GM21528 (cell line): ENCODE measurements around the gene ATP8A2.
"Not testable (repeated sequence)": the region's sequence is repeated elsewhere in the genome, so short reads cannot be mapped to it uniquely, and the experiment has no call there.

Source experiments
- ATAC-seq: cut with Tn5 transposase; IDR thresholded peaks from one replicate; pipeline ENCODE4 v1.9.1; 2021; ENCODE audit warnings: mild to moderate bottlenecking, moderate library complexity; ENCODE audit not compliant: unreplicated experiment, low FRiP score

Gene ATP8A2

DNA sequence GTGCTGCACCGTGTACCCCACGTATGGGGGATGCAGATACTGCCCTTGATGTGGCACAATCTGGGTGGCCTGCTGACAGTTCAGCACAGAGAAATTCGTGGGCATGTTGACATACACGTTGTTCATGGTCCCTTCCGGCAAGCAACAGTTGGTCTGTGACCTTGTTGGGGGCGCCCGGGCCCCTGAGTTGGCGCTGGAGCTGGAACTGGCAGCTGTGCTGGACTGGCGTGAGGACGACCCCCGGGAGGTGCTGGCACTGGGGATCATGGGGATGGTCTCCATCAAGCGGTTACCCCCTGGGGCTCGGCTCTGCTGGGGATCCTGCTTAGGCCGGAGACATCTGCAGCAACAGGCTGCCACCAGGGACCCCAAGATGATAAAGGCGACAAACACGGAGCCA is 674.9 kb downstream of the ATP8A2 start:
- ATAC-seq: no peak

DNA sequence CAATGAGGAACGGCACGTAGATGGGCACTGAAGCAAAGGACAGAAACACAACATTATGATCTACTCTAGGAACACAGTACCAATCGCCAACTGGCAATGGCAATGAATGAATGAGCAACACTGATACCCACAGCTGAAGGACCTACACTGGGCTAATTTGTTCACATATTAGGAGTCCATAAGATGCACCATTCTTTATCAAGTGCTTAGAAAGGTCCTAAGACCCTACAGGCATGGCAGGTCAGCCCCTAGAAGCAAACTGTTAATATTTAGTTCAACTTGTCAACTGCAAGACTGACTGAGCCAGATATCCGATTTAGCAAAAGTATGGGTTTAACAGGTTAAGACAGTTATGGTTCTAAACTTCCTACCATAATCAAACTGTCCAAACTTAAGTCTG is 675.3 kb downstream of the ATP8A2 start:
- no peak for ATAC-seq

DNA sequence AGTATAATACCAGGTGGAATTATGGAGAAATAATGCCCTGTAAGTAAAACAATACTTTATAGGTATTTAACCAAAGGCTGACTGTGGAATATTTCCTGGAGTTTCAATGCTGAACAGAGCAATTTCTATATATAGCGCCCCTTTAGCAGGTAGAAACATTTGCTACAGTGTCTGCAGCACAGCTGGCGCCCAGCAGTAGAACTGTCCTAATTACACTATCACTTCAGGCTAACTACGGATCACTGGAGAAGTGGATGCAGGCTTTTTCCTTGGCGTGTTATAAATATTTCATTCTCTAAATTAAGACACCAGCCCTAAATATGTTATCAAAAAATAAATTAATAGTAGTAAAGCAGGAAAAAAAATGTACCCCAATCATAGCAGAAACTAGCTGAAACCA is 677.0 kb downstream of the ATP8A2 start:
- ATAC-seq: no peak

DNA sequence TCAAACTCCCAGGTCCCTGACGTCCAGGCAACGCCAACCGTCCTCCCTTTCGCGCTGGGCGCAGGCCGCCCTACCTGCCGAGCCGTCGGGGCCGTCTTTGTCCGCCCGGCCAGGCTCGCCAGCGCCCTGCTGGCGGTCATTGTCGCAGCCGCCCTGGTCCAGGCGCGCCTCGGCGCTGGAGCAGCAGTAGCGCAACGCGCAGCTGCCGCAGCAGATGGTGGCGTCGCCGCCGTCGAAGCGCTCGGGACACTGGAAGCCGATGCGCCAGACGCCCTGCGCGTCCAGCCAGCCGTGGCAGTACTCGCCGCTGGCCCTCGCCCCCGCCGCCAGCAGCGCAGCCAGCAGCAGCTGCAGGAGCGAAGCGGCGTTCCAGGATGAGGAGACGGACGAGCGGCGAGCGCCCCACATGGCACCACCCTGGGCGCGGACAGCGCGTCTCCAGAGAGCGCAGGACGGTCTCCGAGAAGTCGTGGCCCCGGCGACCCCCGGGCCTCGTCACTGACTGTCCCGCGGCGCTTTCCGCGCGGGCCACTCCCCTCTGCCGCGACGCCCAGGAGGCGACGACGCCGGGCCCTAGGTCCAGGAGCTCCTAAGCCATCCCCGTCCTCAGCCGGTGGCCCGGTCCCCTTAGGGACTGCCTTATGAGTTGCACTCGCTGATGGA is 678.9 kb downstream of the ATP8A2 start:
- no peak for ATAC-seq

DNA sequence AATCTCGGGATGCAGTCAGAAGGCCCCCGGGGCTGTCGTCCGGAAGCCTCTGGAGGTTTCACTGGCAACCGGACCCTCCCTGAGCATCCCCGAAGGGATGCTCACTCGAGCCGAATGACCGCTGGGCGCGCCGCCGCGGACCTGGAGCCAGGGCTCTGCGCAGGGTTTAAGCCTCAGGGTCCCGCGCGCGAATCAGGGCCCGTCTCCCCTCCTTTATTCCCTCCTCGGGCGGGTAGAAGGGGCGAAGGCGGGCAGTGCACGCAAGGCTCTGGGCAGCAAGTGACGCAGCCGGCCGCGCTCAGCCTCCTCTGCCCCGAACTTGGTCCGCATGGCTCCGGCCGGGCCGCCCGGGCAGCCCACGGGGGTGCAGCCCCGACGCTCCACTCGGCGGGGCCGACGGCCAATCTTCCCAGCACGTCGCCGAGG is 679.5 kb downstream of the ATP8A2 start:
- no peak for ATAC-seq

DNA sequence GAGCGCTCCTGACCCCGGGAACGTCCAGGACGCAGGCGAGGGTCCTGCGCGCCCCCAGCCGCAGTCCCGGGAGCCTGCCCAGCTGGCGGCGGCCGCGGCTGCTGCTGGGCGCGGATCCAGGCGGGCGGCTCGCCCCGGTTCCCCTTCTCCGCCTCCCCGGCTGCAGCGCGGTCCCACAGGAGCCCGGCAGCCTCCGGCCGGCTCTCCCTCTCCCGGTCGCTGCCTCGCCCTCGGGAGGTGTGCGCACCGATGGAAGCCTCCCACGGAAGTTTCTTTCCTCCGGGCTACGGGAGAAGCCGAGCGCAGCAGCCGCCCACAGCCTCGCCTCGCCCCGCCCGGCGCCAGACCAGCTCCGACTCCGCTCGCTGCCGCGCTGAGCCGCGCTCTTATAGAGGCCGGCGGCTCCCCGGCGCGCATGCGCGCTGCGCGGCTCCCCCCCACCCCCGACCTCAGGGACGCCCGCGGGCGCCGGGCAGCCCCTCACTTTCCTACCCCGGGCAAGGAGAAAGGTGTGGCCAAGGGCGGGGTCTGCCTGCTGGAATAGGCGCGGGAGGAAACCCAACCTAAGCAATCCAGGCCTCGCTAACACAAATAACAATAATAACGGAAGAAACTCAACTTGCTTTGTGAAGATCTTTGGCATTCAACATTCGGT is 680.0 kb downstream of the ATP8A2 start, which contains the start of gene SHISA2:
Gene SHISA2, minus strand, starts transcription at position 360 of the 655 bp plus-strand sequence. CDS start 1,041 bp downstream, outside the sequence.
- no peak for ATAC-seq

DNA sequence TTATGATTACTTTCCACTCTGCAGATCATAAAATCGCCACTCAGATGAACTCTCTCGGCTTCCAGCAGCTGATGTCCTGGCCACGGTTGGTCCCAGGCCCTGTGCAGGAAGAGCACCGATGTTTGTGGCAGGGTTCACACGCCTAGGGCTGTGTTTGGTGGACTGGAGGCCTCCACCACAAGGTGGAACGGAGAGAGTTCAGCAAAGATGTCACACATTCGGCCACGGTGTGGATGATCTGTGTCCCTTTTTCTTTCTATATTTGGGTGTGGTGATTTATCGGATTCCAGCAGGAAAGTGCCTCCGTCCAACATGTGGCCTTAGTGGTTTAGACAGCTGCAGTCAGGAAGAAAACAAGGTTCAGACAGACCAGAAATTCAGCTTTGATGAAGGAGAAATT is 680.6 kb downstream of the ATP8A2 start:
- ATAC-seq: no peak

DNA sequence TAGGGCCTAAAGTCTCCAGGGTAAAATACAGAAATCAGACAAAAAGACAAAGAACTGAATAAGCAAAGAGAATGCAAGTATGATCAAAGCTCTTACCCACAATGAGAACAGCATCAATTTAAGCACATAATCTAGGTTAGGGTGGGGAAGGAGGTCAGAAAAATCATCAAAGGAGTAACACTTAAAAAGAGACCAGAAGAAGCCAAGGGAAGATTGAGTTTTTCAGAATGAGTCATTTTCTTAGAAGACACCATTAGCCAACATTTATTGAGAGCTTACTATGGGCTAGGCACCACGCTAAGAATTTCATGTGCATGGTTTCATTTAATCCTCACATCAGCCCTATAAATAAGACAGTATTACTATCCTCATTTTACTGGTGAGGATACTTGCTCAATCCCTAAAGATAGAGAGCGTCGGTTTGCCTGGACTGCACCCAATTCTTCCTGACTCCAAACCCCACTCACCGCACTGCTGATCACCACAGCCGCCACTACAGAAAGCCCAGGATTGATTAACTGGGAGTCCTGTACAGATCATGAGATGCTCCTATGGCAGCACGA is 681.7 kb downstream of the ATP8A2 start:
- no peak for ATAC-seq

DNA sequence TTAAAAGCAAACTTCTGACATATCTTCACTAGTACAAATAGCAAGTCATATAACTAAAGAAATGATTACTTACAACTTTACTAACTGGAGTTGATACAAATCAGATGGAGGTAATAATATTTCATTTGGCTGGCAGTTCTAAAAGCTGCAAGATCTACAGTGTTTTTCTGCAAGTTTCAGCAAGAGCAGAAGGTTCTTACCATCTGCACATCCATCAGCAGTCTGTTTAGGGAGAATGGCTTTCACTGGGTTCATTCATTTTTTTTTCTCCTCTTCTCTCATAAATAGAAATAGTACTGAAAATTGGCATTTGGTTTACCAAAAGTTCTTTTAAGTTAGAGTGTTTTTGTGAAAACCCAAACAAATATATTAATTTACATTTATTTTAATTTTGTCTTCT is 683.1 kb downstream of the ATP8A2 start:
- ATAC-seq: no peak

DNA sequence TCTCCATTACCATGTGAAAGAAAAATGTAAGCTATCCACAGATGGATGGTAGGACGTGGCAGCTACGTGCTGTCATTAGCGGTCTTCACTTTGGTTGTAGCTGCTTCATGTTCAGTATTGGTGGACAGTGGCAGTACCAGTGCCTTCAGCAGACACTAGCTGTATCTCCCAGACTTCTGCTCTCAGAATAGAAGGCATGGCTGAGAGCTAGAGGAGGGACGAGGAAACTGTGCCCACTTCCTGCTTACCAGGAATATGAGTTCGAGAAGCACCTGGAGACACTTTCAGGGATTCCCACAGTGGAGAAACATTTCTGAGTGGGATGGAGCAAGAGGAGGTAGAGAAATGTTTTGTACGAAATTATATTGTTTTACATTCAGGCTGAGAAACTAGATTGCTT is 686.9 kb downstream of the ATP8A2 start:
- ATAC-seq: no peak

DNA sequence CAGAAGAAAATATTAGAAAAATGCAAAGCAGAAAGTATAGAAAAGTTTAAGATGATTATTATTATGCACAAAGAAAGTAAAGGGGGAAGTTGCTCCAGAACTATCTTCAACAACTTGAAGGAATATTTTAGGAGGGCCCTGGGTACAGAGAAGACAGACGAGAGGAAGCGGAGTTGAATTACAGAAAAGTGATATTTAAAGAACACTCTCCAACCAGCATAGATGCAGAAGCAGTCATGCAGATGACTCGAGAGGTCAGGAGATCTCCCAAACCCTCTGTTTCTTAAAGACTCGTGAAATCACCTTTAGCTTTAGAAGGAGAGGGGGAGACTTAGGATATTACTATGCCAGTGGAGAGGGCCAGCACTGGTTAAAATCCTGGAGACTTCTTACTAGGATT is 688.6 kb downstream of the ATP8A2 start:
- no peak for ATAC-seq

DNA sequence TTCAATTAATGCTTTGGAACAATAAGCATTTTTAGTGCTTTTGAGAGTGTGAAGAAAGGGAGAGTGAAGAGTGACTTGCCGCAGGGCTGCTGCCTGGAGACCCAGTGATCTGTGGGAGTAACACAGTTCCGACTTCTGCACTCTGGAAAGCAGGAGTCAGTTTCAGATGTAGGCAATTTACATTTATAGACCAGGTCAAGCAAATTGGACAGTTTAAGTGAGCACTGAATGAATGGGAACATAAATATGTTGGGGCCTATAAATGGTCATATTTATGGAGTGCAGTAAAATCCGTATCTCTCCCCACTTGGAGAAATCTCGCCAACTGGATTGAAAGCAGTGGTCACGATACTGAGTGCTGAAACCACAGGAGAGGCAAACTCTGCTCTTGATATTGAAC is 689.5 kb downstream of the ATP8A2 start:
- ATAC-seq: no peak

DNA sequence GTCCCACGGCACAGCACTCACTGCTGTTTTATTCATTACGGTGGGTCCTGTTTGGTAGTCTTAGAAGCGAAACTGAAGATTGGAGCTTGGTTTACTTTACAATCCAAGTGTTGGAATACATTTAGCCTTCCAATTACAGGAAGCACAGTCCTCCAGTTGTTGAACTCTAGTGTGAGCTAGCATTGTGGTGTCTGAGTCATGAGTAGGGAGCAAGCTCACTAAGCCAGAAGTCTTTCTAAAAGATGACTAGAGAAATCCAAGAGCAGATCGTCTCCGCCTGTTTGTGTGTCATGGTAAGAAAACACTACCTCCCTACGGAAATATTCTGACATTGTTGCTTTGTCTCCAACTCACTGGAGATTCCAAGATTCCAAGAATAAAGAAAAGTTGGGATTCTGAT is 690.2 kb downstream of the ATP8A2 start:
- ATAC-seq: no peak

DNA sequence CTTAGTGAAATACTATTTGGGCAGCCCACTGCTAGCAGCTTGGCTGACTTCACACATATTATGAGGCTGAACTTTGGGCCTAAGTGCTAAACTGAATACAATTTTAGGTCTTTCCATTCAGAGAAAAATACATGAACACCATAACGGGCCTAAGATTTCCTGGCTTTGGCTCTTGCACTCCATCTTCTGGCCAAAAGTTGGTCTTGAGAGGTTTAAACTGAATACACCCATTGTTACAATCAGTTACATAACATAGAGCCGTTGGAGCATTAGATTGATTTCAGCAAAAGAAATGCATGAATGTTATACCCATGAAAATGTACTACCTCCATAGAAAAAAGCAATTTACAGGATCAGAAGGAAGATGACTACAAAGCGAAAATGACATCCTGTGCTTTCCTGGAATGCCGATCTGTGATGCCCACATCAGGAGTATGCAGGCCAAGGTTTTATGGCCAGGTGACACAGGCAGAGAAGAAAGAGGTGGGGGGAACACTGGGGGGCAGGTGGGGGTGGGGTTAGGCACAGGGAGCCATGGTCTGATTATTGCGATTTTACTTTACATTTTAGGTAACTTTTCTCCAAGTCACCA is 691.2 kb downstream of the ATP8A2 start:
- ATAC-seq: no peak

DNA sequence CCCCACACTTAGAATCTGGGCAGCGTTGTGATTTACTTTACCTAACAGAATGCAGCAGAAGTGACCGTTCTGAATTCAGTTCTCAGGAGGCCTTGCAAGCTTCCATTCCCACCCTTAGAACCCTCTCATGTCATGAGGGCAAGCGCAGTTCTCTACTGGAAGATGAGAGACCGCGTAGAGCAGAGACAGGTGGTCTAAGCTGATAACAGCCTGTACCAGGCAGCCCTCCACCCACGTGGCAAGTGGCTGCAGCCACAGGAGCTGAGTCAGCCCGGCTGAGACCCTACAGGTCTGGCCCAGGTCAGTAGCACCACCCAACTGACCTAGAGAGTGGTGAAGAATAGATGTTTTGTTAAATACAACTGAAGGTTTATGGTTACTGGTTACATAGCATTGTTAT is 694.7 kb downstream of the ATP8A2 start:
- ATAC-seq: not testable (repeated sequence)

DNA sequence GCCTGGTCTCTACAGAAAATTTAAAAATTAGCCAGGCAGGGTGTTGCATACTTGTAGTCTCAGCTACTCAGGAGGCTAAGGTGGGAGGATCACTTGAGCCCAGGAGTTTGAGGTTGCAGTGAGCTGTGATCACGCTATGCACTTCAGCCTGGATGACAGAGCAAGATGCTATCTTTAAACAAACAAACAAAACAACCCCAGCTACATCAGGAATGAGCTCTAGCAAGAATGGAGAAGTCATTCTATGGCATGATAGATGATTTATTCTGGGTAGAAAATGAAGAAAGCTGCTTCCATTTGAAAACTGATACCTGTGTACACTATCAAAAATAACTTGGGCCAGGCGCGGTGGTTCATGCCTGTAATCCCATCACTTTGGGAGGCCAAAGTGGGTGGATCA is 695.8 kb downstream of the ATP8A2 start:
- ATAC-seq: no peak

DNA sequence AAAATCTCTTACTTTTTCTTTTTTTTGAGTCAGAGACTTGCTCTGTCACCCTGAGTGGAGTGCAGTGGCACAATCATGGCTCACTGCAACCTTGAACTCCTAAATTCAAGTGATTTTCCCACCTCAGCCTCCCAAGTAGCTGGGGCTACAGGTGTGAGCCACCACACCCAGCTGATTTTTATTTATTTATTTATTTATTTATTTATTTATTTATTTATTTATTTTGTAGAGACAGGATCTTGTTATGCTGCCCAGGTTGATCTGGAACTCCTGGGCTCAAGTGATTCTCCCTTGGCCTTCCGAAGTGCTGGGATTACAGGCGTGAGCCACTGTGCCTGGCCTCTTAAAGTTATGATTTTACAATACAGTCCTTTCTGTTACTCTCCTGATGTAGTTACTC is 696.6 kb downstream of the ATP8A2 start:
- not testable (repeated sequence) for ATAC-seq

DNA sequence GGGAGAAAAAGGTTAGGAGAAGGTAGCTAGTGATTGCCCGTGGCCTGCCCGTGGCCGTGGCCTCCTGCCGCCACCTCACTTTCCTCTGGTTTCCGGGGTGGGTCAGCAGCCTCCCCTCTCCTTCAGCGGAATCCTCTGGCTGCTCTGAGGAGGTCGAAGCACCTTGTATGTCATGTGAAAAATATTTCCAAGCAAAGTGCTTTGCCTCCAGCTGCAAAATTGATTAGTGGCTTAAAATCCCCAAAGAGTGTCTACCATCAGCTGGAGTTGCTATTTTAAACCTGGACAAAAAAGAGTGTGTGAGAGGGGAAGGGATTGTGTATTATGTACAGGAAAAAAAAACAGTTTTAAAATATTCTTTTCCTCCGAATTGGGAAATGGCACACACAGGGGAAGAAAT is 697.9 kb downstream of the ATP8A2 start:
- not testable (repeated sequence) for ATAC-seq

DNA sequence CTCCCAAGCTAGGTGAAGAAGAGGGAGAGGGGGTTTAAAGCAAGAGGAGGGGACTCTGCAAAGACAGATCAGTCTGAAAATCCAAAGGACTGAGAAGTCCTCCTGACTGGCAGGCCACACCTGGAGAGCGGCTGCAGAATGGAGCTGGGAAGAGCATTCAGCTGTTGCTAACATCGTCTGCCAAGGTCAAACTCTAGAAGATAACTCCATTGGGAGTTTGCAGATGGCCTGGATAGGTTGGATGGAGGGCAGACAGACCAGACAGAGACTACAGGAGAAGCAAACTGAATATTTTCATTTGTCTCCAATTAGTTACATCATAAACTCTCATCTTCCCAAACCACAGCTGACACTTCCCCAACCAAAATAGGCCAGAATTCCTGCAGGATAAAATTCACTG is 699.9 kb downstream of the ATP8A2 start:
- ATAC-seq: no peak

DNA sequence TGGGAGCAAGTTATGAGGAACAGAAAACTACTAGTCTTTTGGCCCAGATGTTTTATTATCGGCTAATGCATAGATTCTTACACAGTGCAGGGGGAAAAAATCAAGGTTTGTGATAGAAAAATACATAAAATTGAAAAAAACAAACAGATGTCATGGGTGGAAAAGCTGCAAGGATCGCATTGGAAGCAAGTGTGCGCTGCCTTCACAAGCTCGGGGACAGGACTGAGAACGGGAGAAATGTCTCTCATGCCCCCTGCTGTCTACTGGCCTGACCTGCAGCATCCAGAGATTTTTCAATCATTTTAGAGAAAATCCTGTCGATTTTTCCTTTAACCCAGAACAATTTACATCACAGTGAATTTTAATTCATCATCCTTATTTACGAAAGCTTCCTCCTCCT is 700.6 kb downstream of the ATP8A2 start:
- ATAC-seq: not testable (repeated sequence)

DNA sequence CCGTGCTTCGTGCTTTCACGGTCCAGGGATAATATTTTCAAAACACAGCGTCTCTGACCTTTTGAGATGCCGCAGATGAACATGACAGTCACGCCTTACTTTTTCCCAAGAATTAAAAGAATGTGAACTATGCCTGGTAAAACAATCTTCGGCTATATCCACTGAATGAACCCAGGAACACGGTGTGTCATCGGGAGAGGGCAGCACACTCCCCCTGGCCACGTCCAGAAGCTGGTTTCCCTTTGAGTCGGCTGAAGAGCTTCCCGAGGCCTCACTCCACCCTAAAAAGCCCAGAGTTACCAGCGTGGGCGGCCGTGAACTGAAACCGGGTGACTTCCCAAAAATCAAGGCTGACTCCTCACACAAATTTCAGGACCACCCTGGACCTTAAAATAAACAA is 702.9 kb downstream of the ATP8A2 start:
- no peak for ATAC-seq
